LNCAP (cell line): Measurements from ENCODE around the gene KIAA1217.

Source experiments
- TF ChIP-seq, protein P1 (sequence below): fragments of 450-650 bp; IDR thresholded peaks from 2 replicates; pipeline ENCODE4 v1.5.1; 2017; ENCODE audit warnings: mild to moderate bottlenecking

The KIAA1217 gene

DNA sequence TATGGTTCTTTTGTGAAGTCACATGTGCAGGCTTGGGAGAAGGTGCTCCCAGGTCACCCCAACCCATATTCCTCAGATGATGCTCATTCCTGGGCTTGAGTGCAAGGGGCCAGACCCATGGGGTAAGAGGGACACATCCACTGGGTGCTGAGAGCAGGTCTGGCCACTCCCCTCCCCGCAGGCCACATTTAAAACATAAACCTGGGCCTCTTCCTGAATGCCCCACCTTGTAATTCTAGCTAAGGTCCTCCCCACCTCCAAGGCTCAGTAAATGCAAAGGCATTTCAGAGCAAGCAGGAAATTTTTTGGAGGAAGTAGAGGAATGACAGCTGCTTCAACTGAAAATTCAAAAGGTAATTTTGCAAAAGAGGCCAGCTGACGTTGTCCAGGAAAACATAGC lies 342.2 kb downstream of the KIAA1217 start:
- TF ChIP-seq, protein P1, sequence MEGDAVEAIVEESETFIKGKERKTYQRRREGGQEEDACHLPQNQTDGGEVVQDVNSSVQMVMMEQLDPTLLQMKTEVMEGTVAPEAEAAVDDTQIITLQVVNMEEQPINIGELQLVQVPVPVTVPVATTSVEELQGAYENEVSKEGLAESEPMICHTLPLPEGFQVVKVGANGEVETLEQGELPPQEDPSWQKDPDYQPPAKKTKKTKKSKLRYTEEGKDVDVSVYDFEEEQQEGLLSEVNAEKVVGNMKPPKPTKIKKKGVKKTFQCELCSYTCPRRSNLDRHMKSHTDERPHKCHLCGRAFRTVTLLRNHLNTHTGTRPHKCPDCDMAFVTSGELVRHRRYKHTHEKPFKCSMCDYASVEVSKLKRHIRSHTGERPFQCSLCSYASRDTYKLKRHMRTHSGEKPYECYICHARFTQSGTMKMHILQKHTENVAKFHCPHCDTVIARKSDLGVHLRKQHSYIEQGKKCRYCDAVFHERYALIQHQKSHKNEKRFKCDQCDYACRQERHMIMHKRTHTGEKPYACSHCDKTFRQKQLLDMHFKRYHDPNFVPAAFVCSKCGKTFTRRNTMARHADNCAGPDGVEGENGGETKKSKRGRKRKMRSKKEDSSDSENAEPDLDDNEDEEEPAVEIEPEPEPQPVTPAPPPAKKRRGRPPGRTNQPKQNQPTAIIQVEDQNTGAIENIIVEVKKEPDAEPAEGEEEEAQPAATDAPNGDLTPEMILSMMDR: no peak

DNA sequence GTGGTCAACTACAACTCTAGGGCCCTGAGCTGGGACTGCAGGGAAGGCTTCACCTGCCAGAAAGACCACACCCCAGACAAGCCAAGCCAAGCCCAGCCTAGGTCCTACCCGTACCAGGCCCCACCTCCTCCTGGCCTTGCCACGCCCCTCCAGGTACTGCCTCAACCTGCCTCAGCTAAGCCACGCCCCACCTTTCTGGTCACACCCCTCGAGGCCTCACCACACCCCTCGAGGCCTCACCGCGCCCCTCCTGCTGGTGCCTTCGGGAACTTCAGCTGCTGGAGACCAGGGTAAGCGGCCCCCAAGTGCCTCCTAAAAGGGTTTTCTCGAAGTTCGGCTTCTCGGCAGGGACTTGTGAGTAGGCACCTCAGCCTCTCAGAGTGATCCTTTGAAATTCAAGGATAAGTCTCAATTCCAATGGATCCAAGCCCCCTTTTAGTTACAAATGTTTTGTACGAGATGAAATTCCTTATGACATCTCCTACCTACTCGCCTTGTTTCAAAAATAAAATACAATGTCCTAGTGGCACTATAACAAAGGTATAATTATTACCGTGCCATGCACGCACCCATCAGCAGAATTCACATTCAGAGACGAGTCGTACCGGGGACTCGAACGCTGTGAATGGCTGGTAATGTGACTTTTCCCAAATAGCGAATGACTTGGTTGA lies 343.5 kb downstream of the KIAA1217 start:
- TF ChIP-seq, protein P1: peak; percentile 59

DNA sequence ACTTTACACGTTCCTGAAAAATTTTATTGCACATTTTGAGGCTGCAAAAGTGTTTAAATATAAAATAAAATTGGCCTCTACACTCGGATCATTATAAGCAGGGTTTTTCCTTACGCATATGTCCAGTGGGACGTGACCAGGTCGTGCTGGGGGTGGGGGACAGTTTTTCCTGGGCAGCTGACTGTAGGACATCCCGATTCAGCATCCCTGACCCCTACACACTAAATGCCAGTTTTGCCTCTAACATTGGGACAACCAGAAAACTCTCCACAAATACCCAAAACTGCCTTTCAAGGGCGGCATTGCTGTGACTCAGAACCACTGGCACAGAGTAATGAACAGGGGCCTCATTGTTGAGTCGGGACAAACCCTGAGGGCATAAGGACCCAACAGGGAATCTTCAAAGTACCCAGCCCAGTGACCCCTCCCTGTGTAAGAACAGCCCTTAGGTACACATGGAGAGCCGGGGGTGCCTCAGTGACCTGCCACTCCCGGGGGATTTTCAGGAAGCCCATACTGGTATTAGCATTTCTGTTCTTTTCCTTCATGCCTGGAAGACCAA lies 344.2 kb downstream of the KIAA1217 start:
- TF ChIP-seq, protein P1: no peak

DNA sequence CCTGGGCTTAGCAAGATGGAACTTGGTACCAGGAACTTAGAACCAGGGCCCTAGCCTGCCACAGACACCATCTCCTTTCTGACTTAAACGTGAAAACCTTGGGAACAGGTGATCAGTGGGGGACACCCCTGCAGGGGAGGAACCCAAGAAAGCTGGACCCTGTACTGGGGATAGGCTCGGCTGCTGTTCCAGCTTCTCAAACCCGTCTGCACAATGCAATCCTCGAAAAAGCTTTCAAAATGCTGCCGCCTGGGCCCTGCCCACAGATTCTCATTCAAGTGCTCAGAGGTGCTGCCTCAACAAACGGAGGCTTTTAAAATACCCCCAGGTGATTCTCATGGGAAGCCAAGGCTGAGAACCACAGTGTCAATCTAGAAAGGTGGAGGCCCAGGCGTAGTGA lies 345.1 kb downstream of the KIAA1217 start:
- TF ChIP-seq, protein P1: no peak

DNA sequence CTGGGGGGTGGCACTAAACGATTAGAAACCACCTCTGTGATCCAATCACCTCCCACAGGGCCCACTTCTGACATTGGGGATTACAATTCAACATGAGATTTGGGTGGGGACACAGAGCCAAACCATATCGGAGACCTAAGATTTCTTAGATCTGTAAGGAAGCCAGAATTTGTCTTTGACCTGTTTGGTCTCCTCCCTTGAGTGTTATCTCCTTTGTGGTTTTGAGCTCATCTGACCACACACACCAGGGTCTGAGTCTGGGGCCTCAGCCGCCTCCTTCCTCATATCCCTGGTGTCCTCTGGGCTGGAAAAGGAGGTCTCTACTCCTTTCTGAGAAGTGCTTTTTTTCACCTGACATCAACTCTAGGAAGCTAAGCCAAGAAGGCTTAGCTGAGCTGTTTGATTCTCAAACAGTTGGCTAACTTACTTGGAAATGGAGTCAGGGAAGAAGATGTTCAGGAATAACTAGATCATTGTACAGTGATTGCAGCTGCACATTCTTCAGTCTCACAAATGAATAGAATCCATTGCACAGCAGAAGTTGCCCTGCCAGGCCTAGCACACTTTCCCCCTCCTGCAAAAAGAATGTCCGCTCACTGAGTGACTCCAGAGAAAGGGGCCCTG lies 347.3 kb downstream of the KIAA1217 start:
- TF ChIP-seq, protein P1: no peak

DNA sequence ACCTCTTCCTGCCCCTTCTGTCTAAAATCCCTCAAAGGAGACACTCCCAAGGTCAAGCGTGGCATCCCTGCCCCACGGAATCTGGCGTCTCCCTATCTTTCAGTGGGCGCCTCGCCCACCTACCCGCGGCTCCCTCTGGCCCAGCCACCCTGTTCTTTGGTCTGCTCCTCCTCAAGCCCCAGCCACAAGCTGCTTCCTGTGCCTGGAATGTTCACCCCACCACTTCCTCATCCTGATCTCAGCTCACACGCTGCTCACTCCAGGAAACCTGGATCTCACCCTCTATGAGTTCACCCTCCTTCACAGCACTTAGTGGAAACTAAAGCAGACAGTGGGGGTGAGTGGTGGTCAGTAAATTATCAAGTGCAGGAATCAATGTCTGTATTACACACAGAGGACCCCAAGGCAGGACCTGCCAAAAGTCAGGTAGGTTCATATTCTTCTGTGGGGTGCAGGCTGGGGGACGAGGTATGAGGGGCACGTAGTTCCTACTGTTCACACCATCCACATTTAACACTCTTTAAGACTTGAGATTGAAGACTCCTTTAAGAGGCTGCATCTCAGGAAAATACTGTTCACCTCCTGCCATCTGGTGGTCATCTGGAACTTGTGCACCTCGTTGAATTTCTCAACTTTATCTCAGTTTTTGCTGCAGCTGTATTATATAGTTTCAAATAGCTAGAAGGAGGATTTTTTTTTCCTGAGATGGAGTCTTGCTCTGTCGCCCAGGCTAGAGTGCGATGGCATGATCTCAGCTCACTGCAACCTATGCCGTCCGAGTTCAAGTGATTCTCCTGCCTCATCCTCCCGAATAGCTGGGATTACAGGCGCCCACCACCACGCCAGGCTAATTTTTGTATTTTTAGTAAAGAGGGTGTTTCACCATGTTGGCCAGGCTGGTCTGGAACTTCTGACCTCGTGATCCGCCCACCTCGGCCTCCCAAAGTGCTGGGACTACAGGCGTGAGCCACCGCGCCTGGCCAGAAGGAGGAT lies 348.1 kb downstream of the KIAA1217 start:
- TF ChIP-seq, protein P1: peak; percentile 82

DNA sequence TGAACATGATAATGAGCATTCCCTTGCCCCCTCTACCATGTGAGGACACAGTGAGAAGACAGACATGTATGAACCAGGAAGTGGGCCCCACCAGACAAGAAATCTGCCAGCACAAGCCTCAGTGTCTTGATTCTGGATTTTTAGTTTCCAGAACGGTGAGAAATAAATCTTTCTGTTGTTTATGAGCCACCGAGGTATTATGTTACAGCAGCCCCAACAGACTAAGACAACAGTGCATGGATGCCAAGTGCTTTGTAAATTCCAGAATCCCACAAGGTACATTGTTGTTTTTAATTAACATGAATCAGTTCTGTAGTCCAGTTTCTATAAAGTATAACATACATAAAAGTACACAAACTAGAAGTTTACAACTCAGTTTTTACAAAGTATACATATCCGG lies 352.5 kb downstream of the KIAA1217 start:
- TF ChIP-seq, protein P1: no peak
